ENCODE measurements around the gene EVL.

Gene EVL

DNA sequence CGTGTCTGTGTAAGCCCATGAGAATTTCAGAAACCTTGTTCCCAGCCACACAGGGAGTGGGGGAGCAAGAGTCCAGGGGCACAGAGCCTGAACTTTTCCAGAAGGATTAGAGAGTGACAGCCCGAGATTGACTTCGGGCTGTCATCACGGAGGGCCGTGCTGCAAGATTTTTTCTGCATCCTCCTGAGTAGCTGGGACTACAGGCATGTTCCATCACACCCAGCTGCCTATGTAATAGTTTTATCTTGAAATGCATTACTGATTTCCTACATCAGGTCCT, 14.4 kb downstream of the EVL start:
- H3K27me3 ChIP-seq (ENCODE audit: control insufficient read depth in 5 of 5, insufficient read depth in 4 of 5, low read length in 5 of 5): no peaks in the 10 kb centered on the region
- H3K4me3 ChIP-seq (ENCODE audit: low read depth in 1 of 5, low read length in 5 of 5): no peak overlapping the region
- H3K36me3 ChIP-seq (ENCODE audit: control insufficient read depth in 5 of 5, insufficient read depth in 5 of 5, low read length in 5 of 5): no peaks in the 10 kb centered on the region
- H3K4me1 ChIP-seq (ENCODE audit: control insufficient read depth in 5 of 5, insufficient read depth in 5 of 5, low read length in 5 of 5): peaks cover 11 to 45% (median 25%) of the 10 kb centered on the region in 5 donors
- no peaks in the 10 kb centered on the region for H3K9me3 ChIP-seq (ENCODE audit: control insufficient read depth in 5 of 5, low read length in 5 of 5)
- H3K27ac ChIP-seq (ENCODE audit: low read depth, low read length): no peak overlapping the region
- H3K9ac ChIP-seq (ENCODE audit: low read length in 5 of 5): no peak overlapping the region

- peaks cover 11 to 39% (median 25%) of the 10 kb centered on the region in 5 donors for H3K4me1 ChIP-seq (ENCODE audit: control insufficient read depth in 5 of 5, insufficient read depth in 5 of 5, low read length in 5 of 5)
- no peak overlapping the region for H3K4me3 ChIP-seq (ENCODE audit: low read depth in 1 of 5, low read length in 5 of 5)
- no peaks in the 10 kb centered on the region for H3K9me3 ChIP-seq (ENCODE audit: control insufficient read depth in 5 of 5, low read length in 5 of 5)
- peaks cover 0 to 2% (median 2%) of the 10 kb centered on the region in 5 donors for H3K36me3 ChIP-seq (ENCODE audit: control insufficient read depth in 5 of 5, insufficient read depth in 5 of 5, low read length in 5 of 5)
- H3K27ac ChIP-seq (ENCODE audit: low read depth, low read length): no peak overlapping the region
- no peak overlapping the region for H3K9ac ChIP-seq (ENCODE audit: low read length in 5 of 5)
- no peaks in the 10 kb centered on the region for H3K27me3 ChIP-seq (ENCODE audit: control insufficient read depth in 5 of 5, insufficient read depth in 4 of 5, low read length in 5 of 5)
Measured at GRCh38 chr14:100080206-100080605, 15.0 kb downstream of the EVL start.

DNA sequence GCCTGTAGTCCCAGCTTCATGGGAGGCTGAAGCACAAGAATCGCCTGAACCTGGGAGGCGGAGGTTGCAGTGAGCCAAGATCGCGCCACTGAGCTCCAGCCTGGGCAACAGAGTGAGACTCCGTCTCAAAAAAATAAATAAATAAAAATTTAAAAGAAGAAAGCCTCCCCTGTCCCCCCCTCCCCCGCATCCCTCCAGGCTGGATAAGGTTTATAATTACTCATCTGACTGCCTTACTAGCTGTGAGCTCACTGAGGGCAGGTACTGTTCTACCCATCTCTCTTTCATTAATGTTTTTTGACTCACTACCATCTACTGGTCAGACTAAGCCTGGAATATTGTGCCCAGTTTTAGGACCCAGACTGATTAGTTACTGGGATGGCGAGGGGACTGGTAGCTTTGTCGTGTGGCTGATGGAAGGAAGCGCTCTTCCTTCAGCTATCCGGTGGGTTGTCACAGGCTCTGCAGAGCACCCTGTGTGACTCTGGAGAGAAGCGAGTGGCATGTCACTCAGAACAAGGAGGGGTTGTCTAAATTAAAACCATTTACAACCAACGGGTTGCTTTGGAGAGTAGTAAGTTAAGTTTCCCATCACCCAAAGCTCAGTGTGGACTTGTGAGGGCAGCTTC, 16.9 kb downstream of the EVL start:
- H3K4me1 ChIP-seq (ENCODE audit: control insufficient read depth in 5 of 5, insufficient read depth in 5 of 5, low read length in 5 of 5): peaks cover 6 to 24% (median 9%) of the 10 kb centered on the region in 5 donors
- H3K27ac ChIP-seq (ENCODE audit: low read depth, low read length): no peak overlapping the region
- H3K4me3 ChIP-seq (ENCODE audit: low read depth in 1 of 5, low read length in 5 of 5): no peak overlapping the region
- H3K36me3 ChIP-seq (ENCODE audit: control insufficient read depth in 5 of 5, insufficient read depth in 5 of 5, low read length in 5 of 5): peaks cover 0 to 9% (median 6%) of the 10 kb centered on the region in 5 donors
- no peaks in the 10 kb centered on the region for H3K27me3 ChIP-seq (ENCODE audit: control insufficient read depth in 5 of 5, insufficient read depth in 4 of 5, low read length in 5 of 5)
- H3K9ac ChIP-seq (ENCODE audit: low read length in 5 of 5): no peak overlapping the region
- H3K9me3 ChIP-seq (ENCODE audit: control insufficient read depth in 5 of 5, low read length in 5 of 5): no peaks in the 10 kb centered on the region

DNA sequence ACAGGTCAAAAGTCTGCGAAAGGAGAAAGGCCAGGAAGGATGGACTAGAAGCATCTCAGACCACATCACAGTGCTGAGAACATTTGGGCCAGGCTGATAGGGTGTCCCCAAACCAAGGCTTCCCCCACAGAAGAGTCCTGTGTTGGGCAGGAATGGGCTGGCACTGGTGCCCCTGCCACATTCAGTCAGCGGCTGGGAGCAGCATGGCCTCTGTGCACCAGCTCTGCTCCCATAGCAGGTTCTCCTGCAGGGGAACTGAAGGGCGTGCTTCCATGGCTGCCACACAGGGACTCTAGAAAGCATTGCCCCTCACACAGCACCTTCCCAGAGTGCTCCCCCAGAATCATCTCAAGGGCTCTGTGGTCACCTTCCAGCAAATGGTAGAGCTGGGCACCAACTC, 17.5 kb downstream of the EVL start:
- Histone ChIP-seq H3K4me3 (ENCODE audit: low read depth in 1 of 5, low read length in 5 of 5) (no peak overlapping the region), H3K9ac (ENCODE audit: low read length in 5 of 5) (no peak overlapping the region), H3K27me3 (ENCODE audit: control insufficient read depth in 5 of 5, insufficient read depth in 4 of 5, low read length in 5 of 5) (no peaks in the 10 kb centered on the region), H3K4me1 (ENCODE audit: control insufficient read depth in 5 of 5, insufficient read depth in 5 of 5, low read length in 5 of 5) (peaks cover 6 to 20% (median 9%) of the 10 kb centered on the region in 5 donors), H3K27ac (ENCODE audit: low read depth, low read length) (no peak overlapping the region), H3K9me3 (ENCODE audit: control insufficient read depth in 5 of 5, low read length in 5 of 5) (no peaks in the 10 kb centered on the region), H3K36me3 (ENCODE audit: control insufficient read depth in 5 of 5, insufficient read depth in 5 of 5, low read length in 5 of 5) (peaks cover 0 to 9% (median 6%) of the 10 kb centered on the region in 5 donors)

GRCh38 chr14:100083706-100084105, 18.5 kb downstream of the EVL start:
- Histone ChIP-seq H3K4me3 (ENCODE audit: low read depth in 1 of 5, low read length in 5 of 5) (no peak overlapping the region), H3K27me3 (ENCODE audit: control insufficient read depth in 5 of 5, insufficient read depth in 4 of 5, low read length in 5 of 5) (no peaks in the 10 kb centered on the region), H3K9me3 (ENCODE audit: control insufficient read depth in 5 of 5, low read length in 5 of 5) (no peaks in the 10 kb centered on the region), H3K36me3 (ENCODE audit: control insufficient read depth in 5 of 5, insufficient read depth in 5 of 5, low read length in 5 of 5) (peaks cover 2 to 17% (median 14%) of the 10 kb centered on the region in 5 donors), H3K4me1 (ENCODE audit: control insufficient read depth in 5 of 5, insufficient read depth in 5 of 5, low read length in 5 of 5) (peaks cover 6 to 15% (median 6%) of the 10 kb centered on the region in 5 donors), H3K27ac (ENCODE audit: low read depth, low read length) (no peak overlapping the region), H3K9ac (ENCODE audit: low read length in 5 of 5) (no peak overlapping the region)

DNA sequence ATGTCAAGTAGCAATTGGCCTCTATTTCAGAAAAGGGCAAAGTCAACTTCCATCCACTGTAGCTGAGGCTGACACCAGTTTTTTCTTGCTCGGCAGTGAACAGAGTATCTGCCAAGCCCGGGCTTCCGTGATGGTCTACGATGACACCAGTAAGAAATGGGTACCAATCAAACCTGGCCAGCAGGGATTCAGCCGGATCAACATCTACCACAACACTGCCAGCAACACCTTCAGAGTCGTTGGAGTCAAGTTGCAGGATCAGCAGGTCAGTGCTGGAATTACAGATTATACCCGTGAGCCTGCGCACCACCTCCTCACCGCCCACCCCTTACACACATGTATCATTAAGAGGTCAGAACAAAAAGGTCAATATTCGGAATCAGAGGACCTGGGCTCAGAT, 19.4 kb downstream of the EVL start:
- Histone ChIP-seq H3K4me3 (ENCODE audit: low read depth in 1 of 5, low read length in 5 of 5) (no peak overlapping the region), H3K9me3 (ENCODE audit: control insufficient read depth in 5 of 5, low read length in 5 of 5) (no peaks in the 10 kb centered on the region), H3K27me3 (ENCODE audit: control insufficient read depth in 5 of 5, insufficient read depth in 4 of 5, low read length in 5 of 5) (no peaks in the 10 kb centered on the region), H3K4me1 (ENCODE audit: control insufficient read depth in 5 of 5, insufficient read depth in 5 of 5, low read length in 5 of 5) (peaks cover 0 to 6% (median under 1%) of the 10 kb centered on the region in 5 donors), H3K36me3 (ENCODE audit: control insufficient read depth in 5 of 5, insufficient read depth in 5 of 5, low read length in 5 of 5) (peaks cover 2 to 18% (median 14%) of the 10 kb centered on the region in 5 donors), H3K27ac (ENCODE audit: low read depth, low read length) (no peak overlapping the region), H3K9ac (ENCODE audit: low read length in 5 of 5) (no peak overlapping the region)

DNA sequence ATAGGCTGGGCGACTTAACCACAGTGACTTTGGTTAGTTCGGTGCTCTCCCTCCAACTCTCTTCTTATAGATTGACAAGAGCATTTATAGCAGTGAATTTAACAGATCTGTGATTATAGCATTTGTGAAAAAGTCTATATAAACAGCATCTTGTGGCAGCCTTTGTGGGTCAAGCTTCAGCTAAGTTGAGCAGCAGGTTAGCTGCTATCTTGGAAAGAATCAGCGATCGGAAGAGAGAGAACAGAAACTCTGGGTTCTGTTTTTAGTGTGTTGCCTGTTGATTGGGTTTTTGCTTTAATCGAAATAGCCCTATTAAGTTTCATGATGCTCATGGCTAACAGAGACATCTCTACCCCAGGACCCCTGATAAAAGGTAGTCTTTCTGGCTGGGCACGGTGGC, 20.2 kb downstream of the EVL start:
- Histone ChIP-seq H3K36me3 (ENCODE audit: control insufficient read depth in 5 of 5, insufficient read depth in 5 of 5, low read length in 5 of 5) (peaks cover 2 to 18% (median 14%) of the 10 kb centered on the region in 5 donors), H3K9ac (ENCODE audit: low read length in 5 of 5) (no peak overlapping the region)

GRCh38 chr14:100086361-100086760, 21.1 kb downstream of the EVL start:
- no peak overlapping the region for H3K9ac ChIP-seq (ENCODE audit: low read length in 5 of 5)
- peaks cover 0 to 4% (median 0%) of the 10 kb centered on the region in 5 donors for H3K4me1 ChIP-seq (ENCODE audit: control insufficient read depth in 5 of 5, insufficient read depth in 5 of 5, low read length in 5 of 5)
- peaks cover 2 to 19% (median 14%) of the 10 kb centered on the region in 5 donors for H3K36me3 ChIP-seq (ENCODE audit: control insufficient read depth in 5 of 5, insufficient read depth in 5 of 5, low read length in 5 of 5)
- H3K4me3 ChIP-seq (ENCODE audit: low read depth in 1 of 5, low read length in 5 of 5): no peak overlapping the region
- H3K9me3 ChIP-seq (ENCODE audit: control insufficient read depth in 5 of 5, low read length in 5 of 5): no peaks in the 10 kb centered on the region
- H3K27ac ChIP-seq (ENCODE audit: low read depth, low read length): no peak overlapping the region
- H3K27me3 ChIP-seq (ENCODE audit: control insufficient read depth in 5 of 5, insufficient read depth in 4 of 5, low read length in 5 of 5): no peaks in the 10 kb centered on the region

More for the DNA sequence above, 20.2 kb downstream of the EVL start:
- Histone ChIP-seq H3K9me3 (ENCODE audit: control insufficient read depth in 5 of 5, low read length in 5 of 5) (no peaks in the 10 kb centered on the region), H3K4me1 (ENCODE audit: control insufficient read depth in 5 of 5, insufficient read depth in 5 of 5, low read length in 5 of 5) (peaks cover 0 to 4% (median 0%) of the 10 kb centered on the region in 5 donors), H3K27ac (ENCODE audit: low read depth, low read length) (no peak overlapping the region), H3K4me3 (ENCODE audit: low read depth in 1 of 5, low read length in 5 of 5) (no peak overlapping the region), H3K27me3 (ENCODE audit: control insufficient read depth in 5 of 5, insufficient read depth in 4 of 5, low read length in 5 of 5) (no peaks in the 10 kb centered on the region)

DNA sequence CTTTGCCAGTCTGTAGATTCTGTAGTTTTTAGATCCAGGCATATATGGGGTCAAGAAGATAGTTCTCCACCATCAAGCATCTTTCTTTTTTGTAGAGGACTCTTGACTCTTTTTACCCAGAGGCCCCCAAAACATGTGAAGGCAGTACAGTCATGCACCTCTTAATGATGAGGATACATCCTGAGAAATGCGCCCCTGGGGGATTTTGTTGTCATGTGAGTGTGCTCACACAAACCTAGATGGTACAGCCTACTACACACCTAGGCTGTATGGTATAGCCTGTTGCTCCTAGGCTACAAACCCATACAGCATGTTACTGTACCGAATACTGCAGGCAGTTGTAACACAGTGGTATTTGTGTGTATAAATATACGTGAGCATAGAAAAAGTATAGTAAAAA, 23.0 kb downstream of the EVL start:
- Histone ChIP-seq H3K4me1 (ENCODE audit: control insufficient read depth in 5 of 5, insufficient read depth in 5 of 5, low read length in 5 of 5) (no peaks in the 10 kb centered on the region), H3K9ac (ENCODE audit: low read length in 5 of 5) (no peak overlapping the region), H3K27me3 (ENCODE audit: control insufficient read depth in 5 of 5, insufficient read depth in 4 of 5, low read length in 5 of 5) (no peaks in the 10 kb centered on the region), H3K9me3 (ENCODE audit: control insufficient read depth in 5 of 5, low read length in 5 of 5) (no peaks in the 10 kb centered on the region), H3K4me3 (ENCODE audit: low read depth in 1 of 5, low read length in 5 of 5) (no peak overlapping the region), H3K36me3 (ENCODE audit: control insufficient read depth in 5 of 5, insufficient read depth in 5 of 5, low read length in 5 of 5) (peaks cover 2 to 23% (median 15%) of the 10 kb centered on the region in 5 donors), H3K27ac (ENCODE audit: low read depth, low read length) (no peak overlapping the region)

- Histone ChIP-seq H3K27ac (ENCODE audit: low read depth, low read length) (no peak overlapping the region), H3K27me3 (ENCODE audit: control insufficient read depth in 5 of 5, insufficient read depth in 4 of 5, low read length in 5 of 5) (no peaks in the 10 kb centered on the region), H3K4me3 (ENCODE audit: low read depth in 1 of 5, low read length in 5 of 5) (no peak overlapping the region), H3K36me3 (ENCODE audit: control insufficient read depth in 5 of 5, insufficient read depth in 5 of 5, low read length in 5 of 5) (peaks cover 2 to 15% (median 9%) of the 10 kb centered on the region in 5 donors), H3K9me3 (ENCODE audit: control insufficient read depth in 5 of 5, low read length in 5 of 5) (no peaks in the 10 kb centered on the region), H3K4me1 (ENCODE audit: control insufficient read depth in 5 of 5, insufficient read depth in 5 of 5, low read length in 5 of 5) (no peaks in the 10 kb centered on the region), H3K9ac (ENCODE audit: low read length in 5 of 5) (no peak overlapping the region)
Measured at GRCh38 chr14:100091386-100091785, 26.2 kb downstream of the EVL start.

Data from subcutaneous abdominal adipose tissue (tissue), 5 donors.